GM18858 (cell line): ENCODE results near the gene NFATC2.

Source experiments
- ATAC-seq: cut with Tn5 transposase; IDR thresholded peaks from one replicate; pipeline ENCODE4 v1.9.1; 2021; ENCODE audit not compliant: unreplicated experiment

Gene NFATC2

GRCh38 chr20:51542571-51543421, at the start of gene NFATC2:
TSS of gene NFATC2 (minus strand) at chr20:51542719. CDS start at chr20:51542499, 220 bp downstream.
- no peak for ATAC-seq

- no peak for ATAC-seq
Observed at GRCh38 chr20:51591871-51592270, 49.4 kb upstream of the NFATC2 start.

GRCh38 chr20:51588762-51589161, 46.2 kb upstream of the NFATC2 start:
- ATAC-seq: no peak

- no peak for ATAC-seq
Observed at GRCh38 chr20:51587145-51587544, 44.6 kb upstream of the NFATC2 start.

GRCh38 chr20:51586005-51586440, 43.5 kb upstream of the NFATC2 start:
- no peak for ATAC-seq

- no peak for ATAC-seq
Observed at GRCh38 chr20:51585148-51585547, 42.6 kb upstream of the NFATC2 start.

GRCh38 chr20:51584737-51585136, 42.2 kb upstream of the NFATC2 start:
- ATAC-seq: no peak

- no peak for ATAC-seq
Observed at GRCh38 chr20:51584116-51584515, 41.6 kb upstream of the NFATC2 start.

- ATAC-seq: no peak
Observed at GRCh38 chr20:51583499-51583898, 41.0 kb upstream of the NFATC2 start.

- no peak for ATAC-seq
Observed at GRCh38 chr20:51583073-51583472, 40.6 kb upstream of the NFATC2 start.

GRCh38 chr20:51581571-51581970, 39.1 kb upstream of the NFATC2 start:
- ATAC-seq: no peak

GRCh38 chr20:51579137-51579536, 36.6 kb upstream of the NFATC2 start:
- no peak for ATAC-seq

- no peak for ATAC-seq
Observed at GRCh38 chr20:51578145-51578459, 35.6 kb upstream of the NFATC2 start.

- ATAC-seq: no peak
Observed at GRCh38 chr20:51577432-51578144, 35.1 kb upstream of the NFATC2 start.

- ATAC-seq: no peak
Observed at GRCh38 chr20:51575486-51575885, 33.0 kb upstream of the NFATC2 start.

- no peak for ATAC-seq
Observed at GRCh38 chr20:51574248-51575033, 31.9 kb upstream of the NFATC2 start.

GRCh38 chr20:51573576-51574243, 31.2 kb upstream of the NFATC2 start:
- ATAC-seq: no peak

GRCh38 chr20:51571460-51571794, 28.9 kb upstream of the NFATC2 start:
- ATAC-seq: no peak

- no peak for ATAC-seq
Observed at GRCh38 chr20:51570739-51571459, 28.4 kb upstream of the NFATC2 start.
